ENCODE data around the gene BTK. TPM values are rescaled to one million over a fixed set of nuclear protein-coding genes. Genes with fewer than 3 reads are reported as not detected.

Gene BTK
- total and polyA plus RNA-seq, 12 donors: 1.3 to 14.8 (median 5.9) TPM

- H3K4me3 ChIP-seq: no peak overlapping the region
- 25 to 44% (median 34%) methylated on average over 3 to 12 of the region's 12 CpGs for WGBS, 4 donors
- peaks cover 0 to 8% of the 10 kb centered on the region in 2 donors for H3K36me3 ChIP-seq (replicated peaks in 1 of 2)
- peak overlapping the region in 2 of 5 donors; percentile 55 to 57 for H3K27ac ChIP-seq
- intact Hi-C loops (cut with DNase I): loop anchor here in 1 of 2 donors (10.0 kb wide), 2 partner anchors 179 to 389 kb away; no protein-coding TSS in a partner anchor
- H3K4me1 ChIP-seq (replicated peaks in 1 of 2): peaks cover 0 to 19% of the 10 kb centered on the region in 2 donors
- no peaks in the 10 kb centered on the region for H3K27me3 ChIP-seq
- no peaks in the 10 kb centered on the region for H3K9me3 ChIP-seq (replicated peaks in 1 of 3)
- peak in 5 of 7 donors; percentile 15 to 55 (median 39) for DNase-seq
- TF ChIP-seq POLR2A (IDR thresholded peaks at IDR 0.05) (no peak), CTCF (IDR thresholded peaks at IDR 0.05) (peak; percentile 44 to 86 (median 69))
Observed at GRCh38 chrX:101415180-101416145, 29.5 kb upstream of the BTK start.

GRCh38 chrX:101411984-101412383 lies 26.0 kb upstream of the BTK start:
- intact Hi-C loops (cut with DNase I): loop anchor here in 1 of 2 donors (10.0 kb wide), 2 partner anchors 183 to 393 kb away; no protein-coding TSS in a partner anchor
- no peak for TF ChIP-seq POLR2A (IDR thresholded peaks at IDR 0.05)
- TF ChIP-seq CTCF (IDR thresholded peaks at IDR 0.05): no peak
- WGBS, 4 donors: 72 to 77% (median 75%) methylated on average over 10 of the region's 10 CpGs
- Histone ChIP-seq H3K27me3 (no peaks in the 10 kb centered on the region), H3K4me1 (replicated peaks in 1 of 2) (peaks cover 0 to 24% of the 10 kb centered on the region in 2 donors), H3K9me3 (replicated peaks in 1 of 3) (no peaks in the 10 kb centered on the region), H3K27ac (peak overlapping the region in 1 of 5 donors; percentile 25), H3K36me3 (replicated peaks in 1 of 2) (peaks cover 0 to 8% of the 10 kb centered on the region in 2 donors), H3K4me3 (no peak overlapping the region)
- no peak for DNase-seq

- peaks cover 0 to 21% of the 10 kb centered on the region in 2 donors for H3K4me1 ChIP-seq (replicated peaks in 1 of 2)
- H3K9me3 ChIP-seq (replicated peaks in 1 of 3): no peaks in the 10 kb centered on the region
- no peak overlapping the region for H3K27ac ChIP-seq
- peaks cover 0 to 8% of the 10 kb centered on the region in 2 donors for H3K36me3 ChIP-seq (replicated peaks in 1 of 2)
- H3K27me3 ChIP-seq: no peaks in the 10 kb centered on the region
- TF ChIP-seq CTCF (IDR thresholded peaks at IDR 0.05) (no peak), POLR2A (IDR thresholded peaks at IDR 0.05) (no peak)
- intact Hi-C loops (cut with DNase I): loop anchor here in 1 of 2 donors (10.0 kb wide), 2 partner anchors 184 to 394 kb away; no protein-coding TSS in a partner anchor
- DNase-seq: no peak
- peak overlapping the region in 1 of 4 donors; percentile 67 for H3K4me3 ChIP-seq
- 33 to 55% (median 47%) methylated on average over 7 of the region's 7 CpGs for WGBS, 4 donors
Observed at GRCh38 chrX:101410461-101410860, 24.5 kb upstream of the BTK start.

GRCh38 chrX:101409043-101409442 lies 23.1 kb upstream of the BTK start:
- no peaks in the 10 kb centered on the region for H3K27me3 ChIP-seq
- H3K27ac ChIP-seq: peak overlapping the region; percentile 89 to 98 (median 95)
- intact Hi-C loops (cut with DNase I): no loop called here
- TF ChIP-seq CTCF (IDR thresholded peaks at IDR 0.05): no peak
- TF ChIP-seq POLR2A (IDR thresholded peaks at IDR 0.05): no peak
- H3K9me3 ChIP-seq (replicated peaks in 1 of 3): no peaks in the 10 kb centered on the region
- peaks cover 0 to 21% of the 10 kb centered on the region in 2 donors for H3K4me1 ChIP-seq (replicated peaks in 1 of 2)
- peak overlapping the region in 2 of 4 donors; percentile 23 to 67 for H3K4me3 ChIP-seq
- peak in 1 of 7 donors; percentile 13 for DNase-seq
- H3K36me3 ChIP-seq (replicated peaks in 1 of 2): peaks cover 0 to 8% of the 10 kb centered on the region in 2 donors
- 0 to 42% (median 18%) methylated on average over 6 of the region's 6 CpGs for WGBS, 4 donors

Data from adrenal gland (tissue), 12 donors.